Measurements from ENCODE around the gene KCND3. TPM values are rescaled to one million over a fixed set of nuclear protein-coding genes. Genes with fewer than 3 reads are reported as not detected.

Gene KCND3
- polyA plus RNA-seq, 3 donors: not detected

- H3K9ac ChIP-seq (ENCODE audit: insufficient read depth, low read length, poor library complexity, severe bottlenecking): no peak overlapping the region
- no peaks in the 10 kb centered on the region for H4K20me1 ChIP-seq (ENCODE audit: insufficient read depth, low read length)
- peak overlapping the region in 1 of 3 experiments; percentile 70 for H3K4me3 ChIP-seq (replicated peaks in 1 of 3; ENCODE audit: low read depth in 2 of 3, low read length in 3 of 3)
- peaks cover 0 to 4% (median 0%) of the 10 kb centered on the region in 7 donors for H3K9me3 Mint-ChIP-seq
- peaks cover 26% of the 10 kb centered on the region for H3K4me1 Mint-ChIP-seq
- H3K27me3 Mint-ChIP-seq (ENCODE audit: low read depth in 3 of 3): peaks cover 13 to 31% (median 24%) of the 10 kb centered on the region in 3 donors
- TF ChIP-seq, protein P1, sequence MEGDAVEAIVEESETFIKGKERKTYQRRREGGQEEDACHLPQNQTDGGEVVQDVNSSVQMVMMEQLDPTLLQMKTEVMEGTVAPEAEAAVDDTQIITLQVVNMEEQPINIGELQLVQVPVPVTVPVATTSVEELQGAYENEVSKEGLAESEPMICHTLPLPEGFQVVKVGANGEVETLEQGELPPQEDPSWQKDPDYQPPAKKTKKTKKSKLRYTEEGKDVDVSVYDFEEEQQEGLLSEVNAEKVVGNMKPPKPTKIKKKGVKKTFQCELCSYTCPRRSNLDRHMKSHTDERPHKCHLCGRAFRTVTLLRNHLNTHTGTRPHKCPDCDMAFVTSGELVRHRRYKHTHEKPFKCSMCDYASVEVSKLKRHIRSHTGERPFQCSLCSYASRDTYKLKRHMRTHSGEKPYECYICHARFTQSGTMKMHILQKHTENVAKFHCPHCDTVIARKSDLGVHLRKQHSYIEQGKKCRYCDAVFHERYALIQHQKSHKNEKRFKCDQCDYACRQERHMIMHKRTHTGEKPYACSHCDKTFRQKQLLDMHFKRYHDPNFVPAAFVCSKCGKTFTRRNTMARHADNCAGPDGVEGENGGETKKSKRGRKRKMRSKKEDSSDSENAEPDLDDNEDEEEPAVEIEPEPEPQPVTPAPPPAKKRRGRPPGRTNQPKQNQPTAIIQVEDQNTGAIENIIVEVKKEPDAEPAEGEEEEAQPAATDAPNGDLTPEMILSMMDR (IDR thresholded peaks at IDR 0.05): no peak
- no peak overlapping the region for H3K27ac Mint-ChIP-seq
- DNase-seq: no peak
- peak overlapping the region in 1 of 2 donors; percentile 98 for H3K27ac ChIP-seq (ENCODE audit: low read depth in 1 of 2, low read length in 2 of 2)
- 76% methylated on average over 2 of the region's 3 CpGs for WGBS (ENCODE audit: insufficient coverage)
- H3K27me3 ChIP-seq (ENCODE audit: control insufficient read depth in 2 of 2, insufficient read depth in 2 of 2, low read length in 2 of 2): peaks cover 2 to 17% of the 10 kb centered on the region in 2 donors
- H3K9me3 ChIP-seq (replicated peaks in 1 of 2; ENCODE audit: control insufficient read depth in 1 of 2, insufficient read depth in 1 of 2, low read length in 2 of 2): no peaks in the 10 kb centered on the region
- no peak overlapping the region for H2AFZ ChIP-seq (ENCODE audit: insufficient read depth, low read depth, low read length, poor library complexity, severe bottlenecking)
- H3K4me1 ChIP-seq (ENCODE audit: control insufficient read depth in 1 of 2, insufficient read depth in 2 of 2, low read length in 2 of 2): peaks cover 69 to 74% of the 10 kb centered on the region in 2 donors
- H3K4me2 ChIP-seq (replicated peaks; ENCODE audit: extremely low read depth, low read length, poor library complexity, severe bottlenecking): peak overlapping the region; percentile 76
- H3K4me3 Mint-ChIP-seq: no peak overlapping the region
- H3K36me3 ChIP-seq (replicated peaks in 1 of 2; ENCODE audit: control insufficient read depth in 1 of 2, insufficient read depth in 2 of 2, low read length in 2 of 2): no peaks in the 10 kb centered on the region
- H3K79me2 ChIP-seq (ENCODE audit: insufficient read depth, low read length): no peaks in the 10 kb centered on the region
- peaks cover 25 to 34% of the 10 kb centered on the region in 2 donors for H3K36me3 Mint-ChIP-seq
- intact Hi-C loops (cut with micrococcal nuclease): loop anchor here (10.0 kb wide), 4 partner anchors 120 to 770 kb away; partner anchors contain the start of genes ADORA3 (in 1 of the 2), DENND2D (in 1 of the 2), LRIF1 (in 1 of the 2) and RAP1A (in 1 of the 2)
Observed at GRCh38 chr1:111734856-111735255, 254.6 kb downstream of the KCND3 start.

- Histone ChIP-seq H4K20me1 (ENCODE audit: insufficient read depth, low read length) (no peaks in the 10 kb centered on the region), H3K9ac (ENCODE audit: insufficient read depth, low read length, poor library complexity, severe bottlenecking) (no peak overlapping the region), H3K4me3 (replicated peaks in 1 of 3; ENCODE audit: low read depth in 2 of 3, low read length in 3 of 3) (peak overlapping the region in 1 of 3 experiments; percentile 70), H2AFZ (ENCODE audit: insufficient read depth, low read depth, low read length, poor library complexity, severe bottlenecking) (peak overlapping the region; percentile 17), H3K4me2 (replicated peaks; ENCODE audit: extremely low read depth, low read length, poor library complexity, severe bottlenecking) (peak overlapping the region; percentile 76), H3K36me3 (replicated peaks in 1 of 2; ENCODE audit: control insufficient read depth in 1 of 2, insufficient read depth in 2 of 2, low read length in 2 of 2) (no peaks in the 10 kb centered on the region), H3K4me1 (ENCODE audit: control insufficient read depth in 1 of 2, insufficient read depth in 2 of 2, low read length in 2 of 2) (peaks cover 65 to 70% of the 10 kb centered on the region in 2 donors), H3K79me2 (ENCODE audit: insufficient read depth, low read length) (no peaks in the 10 kb centered on the region), H3K27me3 (ENCODE audit: control insufficient read depth in 2 of 2, insufficient read depth in 2 of 2, low read length in 2 of 2) (peaks cover 2 to 15% of the 10 kb centered on the region in 2 donors), H3K9me3 (replicated peaks in 1 of 2; ENCODE audit: control insufficient read depth in 1 of 2, insufficient read depth in 1 of 2, low read length in 2 of 2) (no peaks in the 10 kb centered on the region), H3K27ac (ENCODE audit: low read depth in 1 of 2, low read length in 2 of 2) (peak overlapping the region; percentile 95 to 98)
- H3K4me3 Mint-ChIP-seq: no peak overlapping the region
- H3K4me1 Mint-ChIP-seq: peaks cover 23% of the 10 kb centered on the region
- H3K36me3 Mint-ChIP-seq: peaks cover 23 to 32% of the 10 kb centered on the region in 2 donors
- TF ChIP-seq, protein P1 (IDR thresholded peaks at IDR 0.05): no peak
- peaks cover 0 to 3% (median 0%) of the 10 kb centered on the region in 7 donors for H3K9me3 Mint-ChIP-seq
- 93% methylated on average over 3 of the region's 3 CpGs for WGBS (ENCODE audit: insufficient coverage)
- DNase-seq: no peak
- no peak overlapping the region for H3K27ac Mint-ChIP-seq
- peaks cover 11 to 27% (median 20%) of the 10 kb centered on the region in 3 donors for H3K27me3 Mint-ChIP-seq (ENCODE audit: low read depth in 3 of 3)
- intact Hi-C loops (cut with micrococcal nuclease): loop anchor here (10.0 kb wide), 4 partner anchors 120 to 770 kb away; partner anchors contain the start of genes ADORA3 (in 1 of the 2), DENND2D (in 1 of the 2), LRIF1 (in 1 of the 2) and RAP1A (in 1 of the 2)
Observed at GRCh38 chr1:111734426-111734825, 255.0 kb downstream of the KCND3 start.

All from CD14-positive monocyte (primary cell).